ENCODE results near the gene TARS3.

DNA sequence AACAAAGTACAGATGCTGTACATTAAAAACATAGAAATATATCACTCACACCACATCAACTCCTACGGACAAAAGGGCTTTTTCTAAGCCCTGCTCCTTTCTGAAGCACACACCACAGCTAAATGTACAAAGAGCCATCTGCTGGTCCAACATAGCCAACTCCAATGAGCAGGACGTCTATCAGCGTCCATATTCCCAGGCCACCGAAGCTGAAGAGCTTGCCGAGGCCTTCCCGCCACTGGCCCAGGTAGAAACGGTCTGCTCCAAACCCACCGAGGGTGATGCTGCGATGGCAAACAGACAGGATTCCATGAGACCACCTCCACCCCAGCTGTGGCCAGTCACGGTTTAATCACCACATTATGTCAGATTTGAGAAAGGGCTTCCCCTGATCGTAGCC is 81.9 kb downstream of the TARS3 start:
- TF ChIP-seq, protein P1, sequence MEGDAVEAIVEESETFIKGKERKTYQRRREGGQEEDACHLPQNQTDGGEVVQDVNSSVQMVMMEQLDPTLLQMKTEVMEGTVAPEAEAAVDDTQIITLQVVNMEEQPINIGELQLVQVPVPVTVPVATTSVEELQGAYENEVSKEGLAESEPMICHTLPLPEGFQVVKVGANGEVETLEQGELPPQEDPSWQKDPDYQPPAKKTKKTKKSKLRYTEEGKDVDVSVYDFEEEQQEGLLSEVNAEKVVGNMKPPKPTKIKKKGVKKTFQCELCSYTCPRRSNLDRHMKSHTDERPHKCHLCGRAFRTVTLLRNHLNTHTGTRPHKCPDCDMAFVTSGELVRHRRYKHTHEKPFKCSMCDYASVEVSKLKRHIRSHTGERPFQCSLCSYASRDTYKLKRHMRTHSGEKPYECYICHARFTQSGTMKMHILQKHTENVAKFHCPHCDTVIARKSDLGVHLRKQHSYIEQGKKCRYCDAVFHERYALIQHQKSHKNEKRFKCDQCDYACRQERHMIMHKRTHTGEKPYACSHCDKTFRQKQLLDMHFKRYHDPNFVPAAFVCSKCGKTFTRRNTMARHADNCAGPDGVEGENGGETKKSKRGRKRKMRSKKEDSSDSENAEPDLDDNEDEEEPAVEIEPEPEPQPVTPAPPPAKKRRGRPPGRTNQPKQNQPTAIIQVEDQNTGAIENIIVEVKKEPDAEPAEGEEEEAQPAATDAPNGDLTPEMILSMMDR (IDR thresholded peaks at IDR 0.05), result no peak
- TF ChIP-seq POLR2A (IDR thresholded peaks at IDR 0.05), result no peak
